Naive B cell (primary cell): ENCODE data around the gene HCN1. TPM values are rescaled to one million over a fixed set of nuclear protein-coding genes. Genes with fewer than 3 reads are reported as not detected.

Experiments
- ATAC-seq, 2 donors: fragments of 150-1000 bp; cut with Tn5 transposase; 2 replicates each; pipeline ENCODE4 v1.10.0; 2021; ENCODE audit warnings: low read depth in 2 of 2, mild to moderate bottlenecking in 2 of 2, moderate library complexity in 2 of 2
- DNase-seq: peaks from one replicate; pipeline ENCODE4 v3.0.0; 2022
- H3K27ac Mint-ChIP-seq, 6 donors: one replicate each; pipeline ENCODE4 v1.8.0; 2020 to 2022; ENCODE audit warnings: mild to moderate bottlenecking in 6 of 6, mixed read lengths in 6 of 6, moderate library complexity in 5 of 6, inconsistent platforms in 2 of 6
- H3K27me3 Mint-ChIP-seq, 3 donors: one replicate each; pipeline ENCODE4 v1.8.0; 2021 to 2022; ENCODE audit warnings: mixed read lengths in 3 of 3, mild to moderate bottlenecking in 1 of 3
- H3K36me3 Mint-ChIP-seq, 2 donors: one replicate each; pipeline ENCODE4 v1.8.0; 2020 to 2022; ENCODE audit warnings: mixed read lengths in 2 of 2, inconsistent platforms in 1 of 2, mild to moderate bottlenecking in 1 of 2
- H3K4me1 Mint-ChIP-seq, 3 donors: one replicate each; pipeline ENCODE4 v1.8.0; 2020 to 2022; ENCODE audit warnings: mixed read lengths in 3 of 3, inconsistent platforms in 1 of 3, mild to moderate bottlenecking in 1 of 3, moderate library complexity in 1 of 3
- H3K4me3 Mint-ChIP-seq, 8 donors: one replicate each; pipeline ENCODE4 v1.8.0; 2020 to 2022; ENCODE audit warnings: mild to moderate bottlenecking in 8 of 8, mixed read lengths in 8 of 8, moderate library complexity in 8 of 8, inconsistent platforms in 2 of 8
- H3K9me3 Mint-ChIP-seq, 7 donors: one replicate each; pipeline ENCODE4 v1.8.0; 2020 to 2022; ENCODE audit warnings: mixed read lengths in 7 of 7, mild to moderate bottlenecking in 5 of 7, inconsistent platforms in 2 of 7, moderate library complexity in 1 of 7
- polyA plus RNA-seq, 6 donors: library from polyadenylated mRNA; unstranded; fragments of 300-500 nt; fragmentation: Illumina TruSeq; gene quantifications; one replicate each; pipeline ENCODE4 v1.2.3, GENCODE V29; 2021; ENCODE audit warnings: low read depth in 6 of 6

Gene HCN1
- polyA plus RNA-seq, 6 donors from 2014 or later, result not detected

GRCh38 chr5:45284436-45284835 lies 411.7 kb downstream of the HCN1 start:
- no peak for DNase-seq
- no peaks in the 10 kb centered on the region for H3K36me3 Mint-ChIP-seq
- no peak overlapping the region for H3K27ac Mint-ChIP-seq
- H3K4me3 Mint-ChIP-seq, result no peak overlapping the region
- no peaks in the 10 kb centered on the region for H3K27me3 Mint-ChIP-seq
- ATAC-seq, result no peak
- H3K9me3 Mint-ChIP-seq, result peaks cover 4 to 13% (median 6%) of the 10 kb centered on the region in 7 donors
- H3K4me1 Mint-ChIP-seq, result no peaks in the 10 kb centered on the region

GRCh38 chr5:45281081-45281480 lies 415.1 kb downstream of the HCN1 start:
- Mint-ChIP-seq H3K27me3 (no peaks in the 10 kb centered on the region), H3K4me3 (no peak overlapping the region), H3K4me1 (no peaks in the 10 kb centered on the region), H3K36me3 (no peaks in the 10 kb centered on the region), H3K9me3 (peaks cover 6 to 12% (median 8%) of the 10 kb centered on the region in 7 donors), H3K27ac (peak overlapping the region in 1 of 6 donors; percentile 7)
- ATAC-seq (no peak), DNase-seq (no peak)

GRCh38 chr5:45279109-45279508 lies 417.1 kb downstream of the HCN1 start:
- H3K27me3 Mint-ChIP-seq, result no peaks in the 10 kb centered on the region
- H3K4me3 Mint-ChIP-seq, result no peak overlapping the region
- H3K27ac Mint-ChIP-seq, result peak overlapping the region in 1 of 6 donors; percentile 38
- peaks cover 0 to 16% (median 9%) of the 10 kb centered on the region in 7 donors for H3K9me3 Mint-ChIP-seq
- DNase-seq, result no peak
- no peaks in the 10 kb centered on the region for H3K4me1 Mint-ChIP-seq
- no peak for ATAC-seq
- H3K36me3 Mint-ChIP-seq, result no peaks in the 10 kb centered on the region

GRCh38 chr5:45277860-45278259 lies 418.3 kb downstream of the HCN1 start:
- Mint-ChIP-seq H3K9me3 (peaks cover 0 to 16% (median 8%) of the 10 kb centered on the region in 7 donors), H3K4me3 (no peak overlapping the region), H3K27ac (no peak overlapping the region), H3K27me3 (no peaks in the 10 kb centered on the region), H3K36me3 (no peaks in the 10 kb centered on the region), H3K4me1 (no peaks in the 10 kb centered on the region)
- ATAC-seq, result no peak
- DNase-seq, result no peak

- H3K27ac Mint-ChIP-seq, result no peak overlapping the region
- peaks cover 0 to 13% (median 5%) of the 10 kb centered on the region in 7 donors for H3K9me3 Mint-ChIP-seq
- H3K27me3 Mint-ChIP-seq, result no peaks in the 10 kb centered on the region
- ATAC-seq (no peak), DNase-seq (no peak)
- no peaks in the 10 kb centered on the region for H3K4me1 Mint-ChIP-seq
- H3K4me3 Mint-ChIP-seq, result no peak overlapping the region
- no peaks in the 10 kb centered on the region for H3K36me3 Mint-ChIP-seq
Measured at GRCh38 chr5:45274241-45274640, 421.9 kb downstream of the HCN1 start.

- DNase-seq, result no peak
- H3K27ac Mint-ChIP-seq, result no peak overlapping the region
- ATAC-seq, result no peak
- H3K4me3 Mint-ChIP-seq, result no peak overlapping the region
- no peaks in the 10 kb centered on the region for H3K4me1 Mint-ChIP-seq
- peaks cover 0 to 7% (median 3%) of the 10 kb centered on the region in 7 donors for H3K9me3 Mint-ChIP-seq
- H3K27me3 Mint-ChIP-seq, result no peaks in the 10 kb centered on the region
- no peaks in the 10 kb centered on the region for H3K36me3 Mint-ChIP-seq
Measured at GRCh38 chr5:45271626-45272025, 424.6 kb downstream of the HCN1 start.

GRCh38 chr5:45264447-45264846 lies 431.7 kb downstream of the HCN1 start:
- no peak overlapping the region for H3K4me3 Mint-ChIP-seq
- H3K36me3 Mint-ChIP-seq, result no peaks in the 10 kb centered on the region
- ATAC-seq (no peak), DNase-seq (no peak)
- H3K9me3 Mint-ChIP-seq, result peaks cover 0 to 14% (median 6%) of the 10 kb centered on the region in 7 donors
- H3K4me1 Mint-ChIP-seq, result no peaks in the 10 kb centered on the region
- H3K27ac Mint-ChIP-seq, result no peak overlapping the region
- no peaks in the 10 kb centered on the region for H3K27me3 Mint-ChIP-seq

GRCh38 chr5:45262061-45262590 lies 434.1 kb downstream of the HCN1 start:
- Mint-ChIP-seq H3K27me3 (no peaks in the 10 kb centered on the region), H3K4me3 (no peak overlapping the region), H3K36me3 (no peaks in the 10 kb centered on the region), H3K9me3 (peaks cover 0 to 14% (median 8%) of the 10 kb centered on the region in 7 donors), H3K4me1 (no peaks in the 10 kb centered on the region), H3K27ac (no peak overlapping the region)
- ATAC-seq, result no peak
- no peak for DNase-seq

GRCh38 chr5:45261125-45261524 lies 435.1 kb downstream of the HCN1 start:
- Mint-ChIP-seq H3K27ac (no peak overlapping the region), H3K27me3 (no peaks in the 10 kb centered on the region), H3K4me3 (no peak overlapping the region), H3K9me3 (peaks cover 0 to 14% (median 12%) of the 10 kb centered on the region in 7 donors), H3K4me1 (no peaks in the 10 kb centered on the region), H3K36me3 (no peaks in the 10 kb centered on the region)
- ATAC-seq (no peak), DNase-seq (no peak)

- no peak for DNase-seq
- ATAC-seq, result no peak
- no peak overlapping the region for H3K27ac Mint-ChIP-seq
- no peaks in the 10 kb centered on the region for H3K4me1 Mint-ChIP-seq
- no peaks in the 10 kb centered on the region for H3K36me3 Mint-ChIP-seq
- H3K27me3 Mint-ChIP-seq, result no peaks in the 10 kb centered on the region
- H3K9me3 Mint-ChIP-seq, result peaks cover 0 to 14% (median 10%) of the 10 kb centered on the region in 7 donors
- no peak overlapping the region for H3K4me3 Mint-ChIP-seq
Measured at GRCh38 chr5:45260292-45260691, 435.9 kb downstream of the HCN1 start.

- no peaks in the 10 kb centered on the region for H3K27me3 Mint-ChIP-seq
- no peak overlapping the region for H3K27ac Mint-ChIP-seq
- H3K4me1 Mint-ChIP-seq, result no peaks in the 10 kb centered on the region
- DNase-seq, result no peak
- H3K9me3 Mint-ChIP-seq, result peaks cover 2 to 18% (median 10%) of the 10 kb centered on the region in 7 donors
- no peak overlapping the region for H3K4me3 Mint-ChIP-seq
- H3K36me3 Mint-ChIP-seq, result no peaks in the 10 kb centered on the region
- ATAC-seq, result no peak
Measured at GRCh38 chr5:45252978-45253377, 443.2 kb downstream of the HCN1 start.

GRCh38 chr5:45252541-45252940 lies 443.6 kb downstream of the HCN1 start:
- Mint-ChIP-seq H3K27me3 (no peaks in the 10 kb centered on the region), H3K36me3 (no peaks in the 10 kb centered on the region), H3K4me1 (no peaks in the 10 kb centered on the region), H3K4me3 (no peak overlapping the region), H3K27ac (no peak overlapping the region), H3K9me3 (peaks cover 5 to 20% (median 13%) of the 10 kb centered on the region in 7 donors)
- DNase-seq (no peak), ATAC-seq (no peak)

- Mint-ChIP-seq H3K4me3 (no peak overlapping the region), H3K9me3 (peaks cover 0 to 19% (median 7%) of the 10 kb centered on the region in 7 donors), H3K27me3 (no peaks in the 10 kb centered on the region), H3K36me3 (no peaks in the 10 kb centered on the region), H3K4me1 (no peaks in the 10 kb centered on the region), H3K27ac (no peak overlapping the region)
- DNase-seq, result no peak
- no peak for ATAC-seq
Measured at GRCh38 chr5:45225571-45226031, 470.6 kb downstream of the HCN1 start.

GRCh38 chr5:45205403-45205961 lies 490.7 kb downstream of the HCN1 start:
- no peaks in the 10 kb centered on the region for H3K36me3 Mint-ChIP-seq
- no peaks in the 10 kb centered on the region for H3K27me3 Mint-ChIP-seq
- no peak for DNase-seq
- no peak for ATAC-seq
- no peaks in the 10 kb centered on the region for H3K4me1 Mint-ChIP-seq
- no peak overlapping the region for H3K4me3 Mint-ChIP-seq
- H3K9me3 Mint-ChIP-seq, result peaks cover 0 to 9% (median 3%) of the 10 kb centered on the region in 7 donors
- no peak overlapping the region for H3K27ac Mint-ChIP-seq
